ENCODE data around the gene LRP8. TPM values are rescaled to one million over a fixed set of nuclear protein-coding genes. Genes with fewer than 3 reads are reported as not detected.

LRP8 gene
- total and polyA plus RNA-seq, 9 of the 15 experiments (the other 6 are each of a cell fraction or from before 2014, with no cell fraction given), result 7.1 to 56.1 (median 31.3) TPM

GRCh38 chr1:53316766-53317581, 10.9 kb downstream of the LRP8 start:
- intact Hi-C loops (cut with micrococcal nuclease), result no loop called here
- DNase-seq (ENCODE audit: extremely low read depth in 1 of 4, low spot score in 3 of 4), result peak in 1 of 4 experiments; percentile 32
- FAIRE-seq, result peak; percentile 59
- H3K9me1 ChIP-seq (ENCODE audit: control insufficient read depth, insufficient read depth, low read length), result no peaks in the 10 kb centered on the region
- peak overlapping the region in 1 of 2 experiments; percentile 76; a peak in 2 of 4 replicates for H3K9ac ChIP-seq (ENCODE audit: insufficient read depth in 1 of 2, low read depth in 2 of 2, low read length in 2 of 2)
- 75% methylated on average over 14 of the region's 17 CpGs for WGBS (ENCODE audit: insufficient coverage, low coverage, missing lambda C conversion rate)
- H3K36me3 ChIP-seq (ENCODE audit: control insufficient read depth, insufficient read depth, low read length), result peaks cover 93% of the 10 kb centered on the region
- in situ Hi-C loops (cut with MboI), result no loop called here
- H3K4me2 ChIP-seq (ENCODE audit: insufficient read depth, low read length), result no peak overlapping the region
- ATAC-seq, result no peak; the same call in 1 of the 3 replicates
- H3K79me2 ChIP-seq (ENCODE audit: control insufficient read depth, insufficient read depth, low read length), result peaks cover 29% of the 10 kb centered on the region; the same call in 2 of the 3 replicates
- no peaks in the 10 kb centered on the region for H3K9me3 ChIP-seq (replicated peaks; ENCODE audit: control insufficient read depth, insufficient read depth, low read depth, low read length)
- no peak overlapping the region for H3K4me3 ChIP-seq
- no peaks in the 10 kb centered on the region for H3K27me3 ChIP-seq (ENCODE audit: control insufficient read depth in 2 of 2, insufficient read depth in 2 of 2, low read length in 2 of 2)
- ChIA-PET CTCF (ENCODE audit: low intra/inter-chr PET ratio) (interaction anchor here (0.6 kb wide), 1 partner anchor 125 kb away, joined by 3 read pairs; no protein-coding TSS in a partner anchor), POLR2A (interaction anchor here (0.6 to 2.7 kb wide), 7 partner anchors 8 to 475 kb away, joined by 3 to 18 read pairs (median 4); no protein-coding TSS in a partner anchor)
- H2AFZ ChIP-seq (ENCODE audit: low read depth, low read length), result no peak overlapping the region
- no TSS peak for BruUV-seq (replicated peaks)
- no peak for TF ChIP-seq PHTF2 (CRISPR knock-in tag; IDR thresholded peaks at IDR 0.05)
- no peak for TF ChIP-seq ZNF274 (IDR thresholded peaks at IDR 0.05; ENCODE audit: borderline replicate concordance, low read depth, low read length)
- TF ChIP-seq ZBTB33 (CRISPR knock-in tag; IDR thresholded peaks at IDR 0.05), result peak; percentile 44; the same call in 1 of the 2 replicates
- no peak for TF ChIP-seq SNAPC5 (CRISPR knock-in tag; IDR thresholded peaks at IDR 0.05)
- 0 out of 2 replicates have a peak, but pooled peaks have one; percentile 19 for TF ChIP-seq NFIC (IDR thresholded peaks at IDR 0.05)
- no peak for TF ChIP-seq PML (IDR thresholded peaks at IDR 0.05; ENCODE audit: low read length)
- TF ChIP-seq SRF (CRISPR knock-in tag; IDR thresholded peaks at IDR 0.05), result no peak
- peak; percentile 9 for TF ChIP-seq MEIS2 (IDR thresholded peaks at IDR 0.05; ENCODE audit: partially characterized antibody)
- TF ChIP-seq BRF1 (IDR thresholded peaks at IDR 0.05; ENCODE audit: borderline replicate concordance, extremely low read depth, insufficient read length), result no peak
- peaks cover 0 to 24% of the 10 kb centered on the region in 2 experiments; a peak in 4 of 5 replicates for H3K4me1 ChIP-seq (replicated peaks in 1 of 2; ENCODE audit: control insufficient read depth in 2 of 2, insufficient read depth in 2 of 2, low read length in 2 of 2)
- no peak overlapping the region for H3K27ac ChIP-seq (ENCODE audit: extremely low read depth, low read depth, low read length)
- peaks cover 22% of the 10 kb centered on the region for H4K20me1 ChIP-seq (replicated peaks; ENCODE audit: control insufficient read depth, insufficient read depth, low read length)

Data from K562 (cell line).